ENCODE data around the gene MCF2L2.

DNA sequence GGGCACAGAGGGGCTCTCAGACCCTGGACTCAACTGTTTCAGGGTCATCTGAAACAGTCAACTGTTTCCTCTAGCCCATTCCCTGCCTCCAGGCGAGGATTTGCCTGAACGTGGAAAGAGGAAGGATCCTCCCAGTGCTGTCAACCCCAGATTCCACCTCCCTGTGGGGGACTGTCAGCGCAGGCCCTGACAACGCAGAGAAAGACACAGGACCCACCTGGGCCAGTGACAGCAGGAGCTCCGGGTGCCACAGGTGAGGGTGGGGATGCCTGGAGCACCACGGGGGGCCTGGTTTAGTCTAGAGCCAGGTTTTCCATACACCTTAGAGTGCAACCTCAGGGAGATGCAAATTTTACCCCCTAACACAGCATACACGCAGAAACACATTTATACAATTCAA lies 246.3 kb downstream of the MCF2L2 start:
- TF ChIP-seq POLR2AphosphoS5 (IDR thresholded peaks at IDR 0.05; ENCODE audit: borderline replicate concordance, low read depth, low read length) (no peak), FOXP2 (optimal IDR thresholded peaks at IDR 0.05; ENCODE audit: control extremely low read depth, extremely low read length, insufficient read depth) (no peak), EZH2 (IDR thresholded peaks at IDR 0.05) (no peak)

All from SK-N-MC (cell line).